ENCODE data around the gene PHF13. TPM values are rescaled to one million over a fixed set of nuclear protein-coding genes. Genes with fewer than 3 reads are reported as not detected.

The PHF13 gene
- total and polyA plus RNA-seq, 2 of the 4 experiments (the other 2 are of a cell fraction): 7.3 to 9.8 TPM

DNA sequence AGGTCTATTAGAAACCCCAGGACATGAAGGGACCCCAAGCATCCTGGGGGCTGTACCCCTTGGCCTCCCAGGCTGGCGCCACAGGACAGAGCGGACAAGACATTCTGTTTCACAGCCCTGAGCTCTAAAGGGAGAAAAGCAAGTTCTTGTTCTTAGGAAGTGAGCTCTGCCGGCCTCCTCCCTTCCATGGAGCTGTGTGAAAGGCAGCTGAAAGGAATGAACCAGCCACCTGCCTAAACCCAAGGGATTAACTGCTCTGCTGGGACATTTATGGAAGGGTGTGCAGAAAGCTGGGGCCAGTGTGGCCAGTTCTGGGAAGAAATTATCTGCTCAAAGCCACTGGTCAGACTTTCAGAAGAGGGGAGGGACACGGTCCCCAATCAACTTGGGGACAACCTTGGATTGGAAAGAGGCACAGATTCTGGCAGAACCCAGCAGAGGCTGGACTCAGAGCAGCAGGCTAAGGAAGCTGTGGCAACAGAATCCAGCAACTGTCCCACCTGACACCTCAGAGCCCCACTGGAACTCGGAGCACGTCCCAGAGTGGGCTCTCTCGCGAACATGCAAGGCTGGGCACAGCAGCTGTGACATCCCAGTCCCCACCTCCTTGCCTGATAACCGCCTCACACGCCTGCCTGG lies 13.0 kb upstream of the PHF13 start:
- peak overlapping the region; percentile 68 for H3K4me2 ChIP-seq (ENCODE audit: low read depth, low read length)
- peak overlapping the region; percentile 59 for H2BK120ac ChIP-seq (ENCODE audit: low read depth, low read length)
- peak overlapping the region; percentile 88 for H3K4me3 ChIP-seq (ENCODE audit: insufficient read depth, low read depth, low read length)
- H3K4me1 ChIP-seq (ENCODE audit: control insufficient read depth, insufficient read depth, low read length): peaks cover 14% of the 10 kb centered on the region
- ChIA-PET CTCF (interaction anchor here (0.6 kb wide), 1 partner anchor 19 kb away, joined by 6 read pairs; no protein-coding TSS in a partner anchor), POLR2A (ENCODE audit: unreplicated experiment) (no interaction called here)
- H3K23ac ChIP-seq (ENCODE audit: low read depth, low read length): peak overlapping the region; percentile 81
- H4K20me1 ChIP-seq (ENCODE audit: insufficient read depth, low read length): peaks cover 65% of the 10 kb centered on the region
- peaks cover 13% of the 10 kb centered on the region for H3K9me1 ChIP-seq (ENCODE audit: insufficient read depth, low read length)
- in situ Hi-C loops (cut with MboI; ENCODE audit: low sequenced_read_pairs) (no loop called here), dilution Hi-C loops (cut with HindIII; ENCODE audit: low sequenced_read_pairs, unreplicated experiment) (no loop called here), intact Hi-C loops (cut with micrococcal nuclease) (loop anchor here (2.0 kb wide), 1 partner anchor 46 kb away; no protein-coding TSS in a partner anchor)
- H2BK15ac ChIP-seq (ENCODE audit: low read depth, low read length): no peak overlapping the region; the same call in 2 of the 3 replicates
- ATAC-seq (ENCODE audit: low read depth) (no peak), DNase-seq (peak; percentile 27)
- WGBS, 2 experiments (ENCODE audit: extremely low coverage in 2 of 2, insufficient read length in 1 of 2): 0% methylated on average over 1 of the region's 10 CpGs; no CpG with 5 or more reads in 1 of the 2 experiments
- peak overlapping the region; percentile 61; the same call in 1 of the 2 replicates for H4K91ac ChIP-seq (ENCODE audit: insufficient read depth, low read depth, low read length)
- peak overlapping the region; percentile 100 for H2AK9ac ChIP-seq (replicated peaks; ENCODE audit: low read depth, low read length, poor library complexity)
- peaks cover 5 to 66% of the 10 kb centered on the region in 2 experiments; a peak in 3 of 4 replicates for H3K79me1 ChIP-seq (ENCODE audit: low read depth in 1 of 2, low read length in 2 of 2)
- peak overlapping the region; percentile 46 for H2AK5ac ChIP-seq (ENCODE audit: low read depth, low read length)
- peak overlapping the region; percentile 5; the same call in 1 of the 2 replicates for H4K5ac ChIP-seq (ENCODE audit: low read depth, low read length)
- H3K9me3 ChIP-seq (ENCODE audit: control insufficient read depth, insufficient read depth, low read length): no peaks in the 10 kb centered on the region
- H2AFZ ChIP-seq (replicated peaks; ENCODE audit: low read length, poor library complexity): peak overlapping the region; percentile 78
- BruUV-seq (replicated peaks): TSS peak; percentile 12
- no peaks in the 10 kb centered on the region for H3K27me3 ChIP-seq (ENCODE audit: control insufficient read depth, insufficient read depth, low read length)
- no peak overlapping the region; the same call in 1 of the 2 replicates for H3K18ac ChIP-seq (ENCODE audit: low read depth, low read length)
- H3K9ac ChIP-seq (ENCODE audit: low read depth, low read length): peak overlapping the region; percentile 58
- peak overlapping the region; percentile 79 for H3K4ac ChIP-seq (ENCODE audit: low read depth, low read length)
- peak overlapping the region; percentile 60 for H2BK5ac ChIP-seq (ENCODE audit: low read depth, low read length, poor library complexity, severe bottlenecking)
- H3K27ac ChIP-seq (ENCODE audit: insufficient read depth, low read length): peak overlapping the region; percentile 58
- peak overlapping the region; percentile 59 for H3K56ac ChIP-seq (ENCODE audit: extremely low read depth, insufficient read depth, low read length)
- H2BK20ac ChIP-seq (ENCODE audit: low read depth, low read length): peak overlapping the region; percentile 21; the same call in 1 of the 2 replicates
- peaks cover 32% of the 10 kb centered on the region for H3K36me3 ChIP-seq (ENCODE audit: control insufficient read depth, insufficient read depth, low read length)
- H4K8ac ChIP-seq (ENCODE audit: low read depth in 2 of 2, low read length in 2 of 2): peak overlapping the region in 1 of 2 experiments; percentile 26; a peak in 1 of 4 replicates
- H3K14ac ChIP-seq (replicated peaks; ENCODE audit: low read depth, low read length): peak overlapping the region; percentile 76
- no peak for TF ChIP-seq NFE2L2 (IDR thresholded peaks at IDR 0.05; ENCODE audit: low read depth, low read length)
- TF ChIP-seq, protein P1, sequence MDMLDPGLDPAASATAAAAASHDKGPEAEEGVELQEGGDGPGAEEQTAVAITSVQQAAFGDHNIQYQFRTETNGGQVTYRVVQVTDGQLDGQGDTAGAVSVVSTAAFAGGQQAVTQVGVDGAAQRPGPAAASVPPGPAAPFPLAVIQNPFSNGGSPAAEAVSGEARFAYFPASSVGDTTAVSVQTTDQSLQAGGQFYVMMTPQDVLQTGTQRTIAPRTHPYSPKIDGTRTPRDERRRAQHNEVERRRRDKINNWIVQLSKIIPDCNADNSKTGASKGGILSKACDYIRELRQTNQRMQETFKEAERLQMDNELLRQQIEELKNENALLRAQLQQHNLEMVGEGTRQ (IDR thresholded peaks at IDR 0.05; ENCODE audit: low read depth, low read length): no peak
- TF ChIP-seq SMC3 (IDR thresholded peaks at IDR 0.05; ENCODE audit: low read depth, low read length): no peak
- TF ChIP-seq CEBPB (IDR thresholded peaks at IDR 0.05; ENCODE audit: low read depth, low read length): no peak
- no peak for TF ChIP-seq POLR2A (IDR thresholded peaks at IDR 0.05; ENCODE audit: low read depth, low read length)
- TF ChIP-seq BHLHE40 (IDR thresholded peaks at IDR 0.05; ENCODE audit: low read depth, low read length): no peak
- TF ChIP-seq CHD1 (IDR thresholded peaks at IDR 0.05; ENCODE audit: low read depth, low read length): no peak
- TF ChIP-seq RCOR1 (IDR thresholded peaks at IDR 0.05; ENCODE audit: insufficient replicate concordance, low read length): no peak
- TF ChIP-seq MAZ (IDR thresholded peaks at IDR 0.05; ENCODE audit: borderline replicate concordance, low read depth, low read length): no peak
- no peak for TF ChIP-seq MXI1 (IDR thresholded peaks at IDR 0.05; ENCODE audit: borderline replicate concordance, low read depth, low read length)
- TF ChIP-seq, protein P2, sequence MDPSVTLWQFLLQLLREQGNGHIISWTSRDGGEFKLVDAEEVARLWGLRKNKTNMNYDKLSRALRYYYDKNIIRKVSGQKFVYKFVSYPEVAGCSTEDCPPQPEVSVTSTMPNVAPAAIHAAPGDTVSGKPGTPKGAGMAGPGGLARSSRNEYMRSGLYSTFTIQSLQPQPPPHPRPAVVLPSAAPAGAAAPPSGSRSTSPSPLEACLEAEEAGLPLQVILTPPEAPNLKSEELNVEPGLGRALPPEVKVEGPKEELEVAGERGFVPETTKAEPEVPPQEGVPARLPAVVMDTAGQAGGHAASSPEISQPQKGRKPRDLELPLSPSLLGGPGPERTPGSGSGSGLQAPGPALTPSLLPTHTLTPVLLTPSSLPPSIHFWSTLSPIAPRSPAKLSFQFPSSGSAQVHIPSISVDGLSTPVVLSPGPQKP (IDR thresholded peaks at IDR 0.05; ENCODE audit: borderline replicate concordance, low read depth, low read length): no peak
- no peak for TF ChIP-seq FOS (IDR thresholded peaks at IDR 0.05; ENCODE audit: low read depth, low read length)
- TF ChIP-seq, protein P3, sequence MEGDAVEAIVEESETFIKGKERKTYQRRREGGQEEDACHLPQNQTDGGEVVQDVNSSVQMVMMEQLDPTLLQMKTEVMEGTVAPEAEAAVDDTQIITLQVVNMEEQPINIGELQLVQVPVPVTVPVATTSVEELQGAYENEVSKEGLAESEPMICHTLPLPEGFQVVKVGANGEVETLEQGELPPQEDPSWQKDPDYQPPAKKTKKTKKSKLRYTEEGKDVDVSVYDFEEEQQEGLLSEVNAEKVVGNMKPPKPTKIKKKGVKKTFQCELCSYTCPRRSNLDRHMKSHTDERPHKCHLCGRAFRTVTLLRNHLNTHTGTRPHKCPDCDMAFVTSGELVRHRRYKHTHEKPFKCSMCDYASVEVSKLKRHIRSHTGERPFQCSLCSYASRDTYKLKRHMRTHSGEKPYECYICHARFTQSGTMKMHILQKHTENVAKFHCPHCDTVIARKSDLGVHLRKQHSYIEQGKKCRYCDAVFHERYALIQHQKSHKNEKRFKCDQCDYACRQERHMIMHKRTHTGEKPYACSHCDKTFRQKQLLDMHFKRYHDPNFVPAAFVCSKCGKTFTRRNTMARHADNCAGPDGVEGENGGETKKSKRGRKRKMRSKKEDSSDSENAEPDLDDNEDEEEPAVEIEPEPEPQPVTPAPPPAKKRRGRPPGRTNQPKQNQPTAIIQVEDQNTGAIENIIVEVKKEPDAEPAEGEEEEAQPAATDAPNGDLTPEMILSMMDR (conservative IDR thresholded peaks at IDR 0.05; ENCODE audit: low read depth, low read length): no peak
- TF ChIP-seq MAFK (IDR thresholded peaks at IDR 0.05; ENCODE audit: low read depth, low read length): no peak
- TF ChIP-seq RAD21 (IDR thresholded peaks at IDR 0.05; ENCODE audit: low read length): no peak
